OCI-LY3 (cell line): Measurements from ENCODE around the gene CCM2.

Experiments used
- H2AFZ ChIP-seq: fragments of 200-600, 300-600 bp; shearing (Covaris generic); 2 replicates; pipeline ENCODE4 v1.6.0; 2014; ENCODE audit warnings: antibody characterized with exemption, low read depth, low read length
- H3K27ac ChIP-seq: fragments of 200-600, 300-600 bp; sonication (generic); 2 replicates; pipeline ENCODE4 v1.5.1; 2014; ENCODE audit warnings: mild to moderate bottlenecking, low read length, moderate library complexity, mixed read lengths
- H3K27me3 ChIP-seq: fragments of 200-600, 300-600 bp; sonication (generic); 2 replicates; pipeline ENCODE4 v1.6.1; 2014; ENCODE audit warnings: low read depth, low read length, mixed read lengths
- H3K36me3 ChIP-seq: fragments of 200-600, 300-600 bp; sonication (generic); replicated peaks from 2 replicates; pipeline ENCODE3; 2014; ENCODE audit warnings: low read depth, low read length, mixed read lengths
- H3K4me1 ChIP-seq: fragments of 300-600, 200-600 bp; sonication (generic); 2 replicates; pipeline ENCODE4 v1.6.1; 2014; ENCODE audit warnings: low read length, mixed read lengths
- H3K4me2 ChIP-seq: fragments of 200-600, 300-600 bp; sonication (generic); 2 replicates; pipeline ENCODE4 v1.6.1; 2014; ENCODE audit warnings: low read length, mixed read lengths
- H3K4me3 ChIP-seq: fragments of 300-600, 200-600 bp; sonication (generic); 2 replicates; pipeline ENCODE4 v1.5.1; 2014; ENCODE audit warnings: antibody characterized with exemption, mild to moderate bottlenecking, low read length, moderate library complexity
- H3K79me2 ChIP-seq: fragments of 300-600, 200-600 bp; shearing (Covaris generic); 2 replicates; pipeline ENCODE4 v1.6.1; 2014; ENCODE audit warnings: mild to moderate bottlenecking, low read length, mixed read lengths
- H3K9ac ChIP-seq: fragments of 300-600, 200-600 bp; shearing (Covaris generic); 2 replicates; pipeline ENCODE4 v1.6.0; 2014; ENCODE audit warnings: mild to moderate bottlenecking, low read length, moderate library complexity
- H3K9me3 ChIP-seq: fragments of 200-600, 300-600 bp; shearing (Covaris generic); 2 replicates; pipeline ENCODE4 v1.6.1; 2014; ENCODE audit warnings: low read length, mixed read lengths; ENCODE audit not compliant: insufficient read depth
- H4K20me1 ChIP-seq: fragments of 200-600, 300-600 bp; sonication (generic); 2 replicates; pipeline ENCODE4 v1.6.1; 2016; ENCODE audit warnings: low read length, mixed read lengths; ENCODE audit not compliant: insufficient read depth
- EZH2phosphoT487 ChIP-seq: fragments of 200-600 bp; shearing (Covaris generic); IDR thresholded peaks from 2 replicates; pipeline ENCODE4 v1.6.1; 2018; ENCODE audit warnings: antibody characterized with exemption, mixed run types, low read depth
- TF ChIP-seq, protein P1 (sequence below): fragments of 200-600, 300-600 bp; sonication (generic); IDR thresholded peaks from 2 replicates; pipeline ENCODE4 v1.5.1; 2014; ENCODE audit warnings: antibody characterized with exemption, low read length, low read depth

CCM2 gene

DNA sequence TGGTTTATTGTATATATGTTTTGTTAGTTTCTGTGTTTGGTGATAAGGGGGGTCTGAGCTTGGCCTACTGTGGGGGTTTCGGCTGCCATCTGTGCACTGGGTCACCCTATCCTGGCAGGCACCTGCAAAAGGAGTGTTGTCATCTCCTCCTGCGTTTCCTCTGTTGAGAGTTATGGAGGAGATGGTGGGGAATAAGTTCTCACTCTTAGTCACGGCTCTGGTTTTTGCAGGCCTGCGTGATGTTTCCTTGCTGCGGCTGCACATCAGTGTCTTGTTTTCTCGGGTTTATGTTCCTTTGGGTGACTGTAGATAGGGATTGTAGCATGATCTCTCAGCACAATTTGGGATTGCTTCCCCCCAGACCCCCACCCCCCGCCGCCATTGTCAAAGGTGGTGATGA lies 36.8 kb downstream of the CCM2 start:
- Histone ChIP-seq H3K4me1 (no peaks in the 10 kb centered on the region), H4K20me1 (peaks cover 30% of the 10 kb centered on the region), H3K79me2 (peaks cover 14% of the 10 kb centered on the region), H3K27ac (no peak overlapping the region), H3K36me3 (peaks cover 14% of the 10 kb centered on the region), H3K27me3 (no peaks in the 10 kb centered on the region), H3K9ac (no peak overlapping the region), H3K4me2 (no peak overlapping the region), H3K9me3 (no peaks in the 10 kb centered on the region), H3K4me3 (no peak overlapping the region), H2AFZ (no peak overlapping the region)
- TF ChIP-seq EZH2phosphoT487, result no peak
- TF ChIP-seq, protein P1, sequence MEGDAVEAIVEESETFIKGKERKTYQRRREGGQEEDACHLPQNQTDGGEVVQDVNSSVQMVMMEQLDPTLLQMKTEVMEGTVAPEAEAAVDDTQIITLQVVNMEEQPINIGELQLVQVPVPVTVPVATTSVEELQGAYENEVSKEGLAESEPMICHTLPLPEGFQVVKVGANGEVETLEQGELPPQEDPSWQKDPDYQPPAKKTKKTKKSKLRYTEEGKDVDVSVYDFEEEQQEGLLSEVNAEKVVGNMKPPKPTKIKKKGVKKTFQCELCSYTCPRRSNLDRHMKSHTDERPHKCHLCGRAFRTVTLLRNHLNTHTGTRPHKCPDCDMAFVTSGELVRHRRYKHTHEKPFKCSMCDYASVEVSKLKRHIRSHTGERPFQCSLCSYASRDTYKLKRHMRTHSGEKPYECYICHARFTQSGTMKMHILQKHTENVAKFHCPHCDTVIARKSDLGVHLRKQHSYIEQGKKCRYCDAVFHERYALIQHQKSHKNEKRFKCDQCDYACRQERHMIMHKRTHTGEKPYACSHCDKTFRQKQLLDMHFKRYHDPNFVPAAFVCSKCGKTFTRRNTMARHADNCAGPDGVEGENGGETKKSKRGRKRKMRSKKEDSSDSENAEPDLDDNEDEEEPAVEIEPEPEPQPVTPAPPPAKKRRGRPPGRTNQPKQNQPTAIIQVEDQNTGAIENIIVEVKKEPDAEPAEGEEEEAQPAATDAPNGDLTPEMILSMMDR, result no peak

DNA sequence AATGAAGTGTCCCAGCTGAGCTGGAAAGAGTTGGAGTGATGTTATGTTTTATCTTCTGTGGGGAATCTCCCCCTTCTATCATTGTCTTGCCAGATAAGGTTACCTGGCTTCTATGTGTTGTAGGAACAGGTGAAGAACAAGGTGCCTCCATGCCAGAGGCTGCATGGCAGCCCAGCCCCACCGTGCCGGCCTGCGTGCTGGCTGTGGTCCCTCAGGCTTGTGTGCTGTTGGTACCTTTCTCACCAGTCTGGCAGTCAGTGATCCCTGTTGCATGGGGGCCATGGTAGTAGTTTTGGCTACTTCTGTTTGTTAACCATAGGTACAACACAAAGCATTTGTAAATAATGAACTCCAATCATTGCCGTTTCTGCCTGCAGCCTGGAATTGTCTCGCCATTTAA lies 37.9 kb downstream of the CCM2 start:
- Histone ChIP-seq H2AFZ (no peak overlapping the region), H3K9ac (no peak overlapping the region), H3K4me1 (no peaks in the 10 kb centered on the region), H3K36me3 (peaks cover 14% of the 10 kb centered on the region), H3K9me3 (no peaks in the 10 kb centered on the region), H4K20me1 (peaks cover 30% of the 10 kb centered on the region), H3K4me3 (no peak overlapping the region), H3K79me2 (peaks cover 14% of the 10 kb centered on the region), H3K4me2 (no peak overlapping the region), H3K27me3 (no peaks in the 10 kb centered on the region), H3K27ac (no peak overlapping the region)
- TF ChIP-seq, protein P1, result no peak
- TF ChIP-seq EZH2phosphoT487, result no peak

DNA sequence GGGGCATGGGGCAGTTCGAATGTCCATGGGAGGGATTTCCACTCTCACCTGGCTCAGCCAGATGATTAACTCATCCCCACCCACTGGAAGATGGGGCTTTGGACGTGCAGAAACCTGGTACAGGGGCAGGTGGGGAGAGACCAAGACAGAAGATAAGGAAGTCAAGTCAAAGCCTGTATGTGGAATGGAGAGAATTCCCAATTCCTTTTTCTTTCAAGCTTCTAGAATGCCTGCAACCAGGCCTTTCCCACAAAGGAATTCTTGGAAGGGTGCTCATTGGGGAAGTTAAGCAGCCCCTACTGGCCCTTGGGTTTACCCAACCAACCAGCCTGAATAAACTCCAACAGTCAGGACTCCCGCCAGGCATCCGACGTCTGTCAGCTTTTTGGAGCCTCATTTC lies 39.1 kb downstream of the CCM2 start:
- peaks cover 14% of the 10 kb centered on the region for H3K79me2 ChIP-seq
- H3K36me3 ChIP-seq, result peaks cover 10% of the 10 kb centered on the region
- H3K27ac ChIP-seq, result no peak overlapping the region
- TF ChIP-seq EZH2phosphoT487, result no peak
- TF ChIP-seq, protein P1, result no peak
- no peak overlapping the region for H3K4me3 ChIP-seq
- no peak overlapping the region for H3K9ac ChIP-seq
- H4K20me1 ChIP-seq, result peaks cover 25% of the 10 kb centered on the region
- H3K4me1 ChIP-seq, result no peaks in the 10 kb centered on the region
- no peak overlapping the region for H3K4me2 ChIP-seq
- no peak overlapping the region for H2AFZ ChIP-seq
- no peaks in the 10 kb centered on the region for H3K27me3 ChIP-seq
- H3K9me3 ChIP-seq, result no peaks in the 10 kb centered on the region

- Histone ChIP-seq H3K4me1 (peaks cover 4% of the 10 kb centered on the region), H2AFZ (no peak overlapping the region), H3K79me2 (no peaks in the 10 kb centered on the region), H3K4me2 (no peak overlapping the region), H3K4me3 (no peak overlapping the region), H4K20me1 (no peaks in the 10 kb centered on the region), H3K27me3 (no peaks in the 10 kb centered on the region), H3K9ac (no peak overlapping the region), H3K27ac (no peak overlapping the region), H3K36me3 (peaks cover 10% of the 10 kb centered on the region), H3K9me3 (no peaks in the 10 kb centered on the region)
- no peak for TF ChIP-seq EZH2phosphoT487
- TF ChIP-seq, protein P1, result no peak
Measured at GRCh38 chr7:45044338-45044737, 44.3 kb downstream of the CCM2 start.
